SK-N-DZ (cell line): ENCODE measurements around the gene AASS.

Source experiments
- DNase-seq: peaks from one replicate; pipeline ENCODE4 v3.0.0-alpha.2; 2015; ENCODE audit warnings: low spot score

AASS gene

DNA sequence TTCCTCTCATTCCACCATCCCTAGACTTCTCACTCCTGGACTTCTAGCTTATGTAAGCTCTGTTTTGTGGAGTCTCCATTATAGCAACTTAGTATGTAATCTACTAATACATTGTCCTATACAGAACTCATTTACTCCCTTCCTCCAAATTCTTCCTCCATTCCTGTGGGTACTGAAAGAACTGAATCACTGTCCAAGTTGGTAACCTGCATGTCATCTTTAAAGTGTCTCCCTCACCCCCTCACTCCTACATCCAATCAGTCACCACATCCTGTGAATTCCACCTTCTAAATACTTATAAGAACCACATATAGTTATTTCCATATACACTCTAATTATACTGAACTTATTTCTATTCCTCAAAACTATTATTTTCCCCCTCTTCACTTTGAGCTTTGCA, 20.3 kb downstream of the AASS start:
- DNase-seq = no peak

DNA sequence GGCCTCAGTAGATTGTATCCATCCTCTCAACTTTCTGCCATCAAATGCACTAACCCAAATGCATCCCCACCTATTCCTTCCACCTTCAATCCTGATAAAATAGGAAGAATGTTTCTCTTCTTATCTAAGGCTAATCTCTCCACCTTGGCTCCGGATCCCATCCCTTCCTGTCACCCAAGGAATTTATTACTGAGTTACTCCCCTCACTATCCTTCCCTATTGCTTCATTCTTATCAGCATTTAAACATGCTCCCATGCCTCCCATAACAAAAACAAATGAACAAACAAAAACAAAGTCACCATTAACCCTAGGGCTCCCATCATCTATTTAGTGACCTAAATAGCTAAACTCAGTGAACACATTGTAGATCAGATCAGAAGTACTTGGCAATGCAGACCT, 25.3 kb downstream of the AASS start:
- DNase-seq = no peak

DNA sequence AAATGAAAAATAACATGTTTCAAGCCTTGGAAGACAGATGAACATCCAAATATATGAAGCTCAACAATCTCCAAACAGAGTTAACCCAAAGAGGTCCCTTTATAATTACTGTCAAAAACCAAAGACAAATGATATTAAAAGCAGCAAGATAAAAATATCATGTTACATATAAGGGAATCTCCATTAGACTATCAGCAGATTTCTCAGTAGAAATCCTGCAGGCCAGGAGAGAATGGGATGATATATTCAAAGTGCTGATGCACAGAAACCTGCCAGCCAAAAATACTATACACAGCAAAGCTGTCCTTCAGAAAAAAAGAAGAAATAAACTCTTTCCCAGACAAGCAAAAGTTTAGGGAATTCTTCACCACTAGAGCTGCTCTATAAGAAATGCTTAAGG, 41.0 kb downstream of the AASS start:
- no peak for DNase-seq

DNA sequence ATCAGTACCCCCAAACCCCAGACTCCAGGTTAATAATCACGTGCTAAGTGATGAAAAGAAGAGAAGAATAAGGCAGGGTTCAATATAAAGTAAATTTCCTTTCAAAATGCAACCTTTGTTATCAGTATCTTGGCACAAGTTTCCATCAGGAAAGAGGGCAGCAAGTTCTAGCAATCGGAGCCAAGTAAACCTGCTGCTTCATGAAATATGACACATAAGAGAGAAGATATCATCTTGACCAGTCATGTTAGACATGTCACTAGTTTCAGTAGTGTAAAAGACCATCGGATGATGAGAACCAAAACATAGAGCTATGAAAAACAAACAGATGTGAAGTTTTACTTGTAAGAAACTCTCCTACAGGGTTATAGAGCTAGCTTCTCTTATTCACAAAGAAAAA, 44.0 kb downstream of the AASS start:
- no peak for DNase-seq

DNA sequence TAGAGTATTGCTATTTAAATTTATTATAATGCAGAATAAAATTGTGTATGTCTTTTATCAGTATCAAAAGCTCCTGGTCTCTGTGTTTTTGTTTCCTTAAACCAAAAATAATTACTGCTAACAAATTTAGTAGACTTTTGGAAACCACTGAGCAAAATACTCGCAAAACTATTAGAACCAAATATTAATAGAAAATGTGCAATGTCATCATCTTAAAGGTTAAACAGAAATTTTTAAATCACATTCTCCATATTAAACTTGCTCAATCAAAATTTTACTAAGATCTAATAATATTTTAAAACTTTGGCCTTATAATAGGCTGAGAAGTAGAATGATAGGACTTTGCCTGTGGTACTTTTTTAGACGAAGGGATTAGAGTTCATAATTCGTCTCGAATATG, 48.4 kb downstream of the AASS start:
- no peak for DNase-seq

DNA sequence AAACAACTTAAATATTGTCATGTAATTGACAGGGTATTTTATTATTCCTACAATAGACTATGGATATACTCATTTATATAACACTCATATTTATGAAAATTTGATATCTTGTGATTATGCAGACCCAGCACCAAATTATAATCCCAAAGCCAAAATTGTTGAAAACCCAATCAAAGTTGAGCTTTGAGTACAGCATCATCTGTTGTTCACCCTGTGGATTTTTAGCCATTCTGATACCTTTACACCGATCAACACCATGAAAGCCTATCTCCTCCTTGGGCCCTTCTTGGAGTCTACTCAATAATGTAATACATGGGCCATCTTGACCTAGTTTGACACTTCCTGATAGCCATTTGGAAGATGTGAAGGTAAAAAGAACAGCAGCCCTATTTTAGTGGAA, 49.5 kb downstream of the AASS start:
- DNase-seq = no peak

DNA sequence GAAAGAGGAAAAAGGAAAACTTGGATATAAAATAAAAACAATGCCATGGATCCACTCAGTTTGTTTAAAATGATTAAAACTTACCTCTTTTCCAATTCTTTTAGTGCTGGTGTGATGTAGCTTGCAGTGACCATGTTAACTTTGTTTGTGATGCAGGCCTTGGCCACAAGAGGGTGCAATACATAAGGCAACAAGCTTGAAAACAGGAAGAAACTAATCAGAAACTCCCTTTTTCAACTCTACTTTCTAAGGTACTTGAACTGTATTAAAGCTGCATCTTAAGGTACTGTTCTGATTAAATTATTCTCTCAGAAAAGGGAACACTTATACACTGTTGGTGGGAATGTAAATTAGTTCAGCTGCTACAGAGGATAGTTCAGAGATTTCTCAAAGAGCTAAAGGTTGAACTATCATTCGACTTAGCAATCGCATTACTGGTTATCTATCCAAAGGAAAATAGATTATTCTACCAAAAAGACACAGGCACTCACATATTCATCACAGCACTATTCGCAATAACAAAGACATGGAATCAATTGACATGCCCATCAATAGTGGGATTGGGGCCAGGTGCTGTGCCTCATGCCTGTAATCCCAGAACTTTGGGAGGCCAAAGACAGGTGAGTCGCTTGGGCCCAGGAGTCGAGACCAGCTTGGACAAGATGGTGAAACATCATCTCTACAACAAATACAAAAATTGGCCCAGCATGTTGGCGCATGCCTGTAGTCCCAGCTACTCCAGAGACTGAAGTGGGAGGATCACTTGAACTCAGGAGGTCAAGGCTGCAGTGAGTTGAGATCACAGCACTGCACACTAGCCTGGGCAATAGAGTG, 50.9 kb downstream of the AASS start:
- DNase-seq = peak; percentile 60

DNA sequence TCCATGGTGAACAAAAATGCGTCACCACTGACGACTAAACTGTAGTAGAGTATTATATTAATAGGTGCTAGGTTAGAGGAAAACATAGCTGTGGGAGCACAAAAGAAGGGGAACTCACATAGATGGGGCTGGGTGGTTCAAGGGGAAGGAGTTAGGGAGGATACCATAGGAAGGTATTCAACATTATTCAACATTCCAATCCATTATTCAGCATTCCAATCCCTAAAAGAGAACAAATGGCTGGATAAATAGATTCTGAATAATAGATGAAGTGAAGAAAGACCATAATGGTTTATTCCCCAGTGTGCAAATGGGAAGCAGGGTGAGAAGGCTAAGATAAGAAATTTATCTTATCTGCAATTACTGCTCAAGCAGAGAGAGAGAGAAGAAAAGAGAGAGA, 61.4 kb downstream of the AASS start:
- DNase-seq = no peak

DNA sequence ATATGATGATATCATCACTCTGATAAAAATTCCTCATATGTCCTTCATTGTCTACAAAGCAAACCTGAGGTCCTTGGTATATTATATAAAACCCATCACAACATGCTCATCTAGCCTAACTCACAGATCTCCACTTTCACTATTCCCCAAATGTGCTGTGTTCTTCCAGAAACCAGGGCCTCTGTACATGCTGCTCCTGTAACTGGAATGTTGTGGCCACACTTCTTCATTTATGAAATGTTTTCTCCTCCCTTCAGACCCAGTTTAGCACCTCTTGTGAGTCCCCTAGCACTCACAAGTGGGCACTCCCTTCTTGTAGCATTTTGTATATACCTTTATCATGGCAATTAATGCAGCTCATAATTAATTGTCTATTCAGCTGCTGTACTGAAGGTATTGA, 61.9 kb downstream of the AASS start:
- DNase-seq = no peak

DNA sequence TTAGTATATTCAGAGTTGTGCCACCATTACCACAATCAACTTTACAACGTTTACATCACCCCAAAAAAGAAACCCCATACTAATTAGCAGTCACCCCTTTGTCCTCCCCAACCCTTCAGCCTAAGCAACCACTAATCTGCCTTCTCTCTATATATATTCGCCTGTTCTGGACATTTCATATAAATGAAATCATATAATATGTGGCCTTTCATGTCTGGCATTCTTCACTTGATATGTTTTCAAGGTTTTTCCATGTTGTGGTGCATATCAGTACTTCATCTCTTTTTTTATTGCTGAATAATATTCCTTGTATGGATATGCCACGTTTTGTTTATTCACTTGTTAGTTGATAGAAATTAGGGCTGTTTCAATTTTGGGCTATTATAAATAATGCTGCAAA, 70.4 kb downstream of the AASS start:
- DNase-seq = no peak

DNA sequence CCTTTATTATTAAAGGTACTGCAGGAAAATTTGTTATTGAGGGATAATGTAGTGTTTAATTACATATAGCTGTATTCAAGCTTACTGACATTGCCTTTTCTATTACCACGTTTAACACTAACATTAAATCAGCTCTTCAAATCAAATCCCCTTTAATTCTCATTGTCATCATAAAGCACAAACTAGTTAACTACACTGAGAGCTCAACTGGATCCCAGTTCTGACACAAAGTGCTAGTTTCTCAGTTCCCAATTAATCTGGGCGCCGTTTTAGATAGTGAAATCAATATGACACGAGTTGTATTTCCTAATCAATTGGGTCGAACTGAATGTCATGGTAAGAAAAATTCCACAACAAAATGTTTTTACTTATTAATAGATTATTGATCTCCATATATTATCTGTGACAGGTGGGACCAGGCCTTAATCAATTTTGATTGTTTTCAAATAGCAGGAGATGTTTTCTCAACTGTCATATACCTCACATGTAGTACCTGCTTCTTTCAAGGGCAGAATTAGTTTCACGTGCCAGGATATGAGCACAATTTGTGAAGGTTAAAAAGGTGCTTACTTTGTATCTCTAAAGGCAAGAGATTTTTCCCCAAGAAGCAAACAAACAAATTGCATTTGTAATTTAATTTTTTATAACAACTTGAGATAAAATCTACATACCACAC, 71.0 kb downstream of the AASS start:
- DNase-seq = no peak

DNA sequence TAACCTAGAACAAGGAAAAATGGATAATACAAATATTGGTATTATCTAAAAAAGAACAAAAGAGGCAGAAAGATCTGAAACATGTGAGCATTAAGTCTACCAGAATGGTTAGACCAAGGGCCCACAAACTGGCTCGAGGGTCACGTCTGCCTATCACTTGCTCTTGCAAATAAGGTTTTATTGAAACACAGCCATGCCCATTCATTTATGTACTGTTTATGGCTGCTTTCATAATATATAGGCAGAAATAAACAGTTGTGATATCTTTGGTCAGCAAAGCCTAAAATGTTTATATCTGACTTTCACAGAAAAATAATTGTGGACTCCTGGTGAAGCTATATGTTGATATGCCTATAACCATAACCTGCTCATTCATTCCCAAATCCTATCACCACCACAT, 71.8 kb downstream of the AASS start:
- no peak for DNase-seq

DNA sequence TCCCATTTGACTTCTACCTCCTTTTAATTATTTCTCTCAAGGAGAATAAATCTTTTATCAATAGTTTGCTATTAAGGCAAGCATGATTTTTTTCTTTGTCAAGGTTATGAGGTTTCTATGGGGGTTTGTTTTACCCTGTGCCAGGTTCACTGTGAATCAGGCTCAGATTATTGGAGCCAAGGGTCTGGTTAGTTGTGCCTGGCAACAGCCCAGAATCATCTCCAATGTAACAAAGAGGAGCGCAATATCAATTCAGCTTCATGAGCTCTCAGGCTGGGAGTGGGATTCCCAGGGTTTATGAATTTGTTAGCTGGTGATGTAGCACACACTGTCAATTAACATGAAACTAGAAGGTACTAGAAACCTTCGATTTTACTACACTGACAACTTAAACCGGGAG, 73.2 kb downstream of the AASS start:
- no peak for DNase-seq

DNA sequence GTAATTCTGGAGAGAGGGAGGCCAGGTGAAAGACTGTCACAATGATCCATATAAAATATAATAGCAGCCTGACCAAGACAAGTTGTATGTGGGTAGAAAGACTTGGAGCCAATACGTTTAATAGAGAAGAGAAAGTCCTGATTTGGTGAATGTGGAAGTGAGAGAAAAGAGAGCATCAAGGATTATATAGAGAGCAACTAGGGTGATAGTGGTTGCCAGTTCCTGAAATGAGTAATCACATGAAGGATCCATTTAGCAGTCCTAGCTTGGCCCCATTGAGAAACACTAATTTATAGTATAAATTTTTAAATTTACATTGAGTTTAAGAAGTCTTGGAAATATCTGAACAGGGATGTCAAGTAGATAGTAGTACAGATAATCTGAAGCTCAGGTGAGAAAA, 74.0 kb downstream of the AASS start:
- no peak for DNase-seq

DNA sequence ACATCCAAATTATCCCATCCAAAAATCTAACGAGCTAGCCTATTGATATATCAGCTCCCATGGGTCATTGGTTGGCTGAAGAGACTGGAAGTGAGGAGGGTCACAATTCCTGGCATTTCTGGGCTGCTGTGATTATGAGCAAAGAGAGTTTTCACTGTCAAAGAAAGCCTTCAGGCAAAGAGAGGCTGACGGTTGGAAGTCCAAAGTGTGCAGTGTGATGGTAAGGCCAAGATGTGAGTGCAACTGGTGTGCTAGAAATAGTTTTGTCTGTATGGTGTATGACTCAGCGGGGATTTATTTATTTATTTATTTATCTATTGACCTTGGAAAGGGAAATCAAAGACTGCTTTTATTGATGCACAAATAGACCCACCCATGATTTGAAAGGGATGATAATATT, 75.0 kb downstream of the AASS start:
- no peak for DNase-seq

DNA sequence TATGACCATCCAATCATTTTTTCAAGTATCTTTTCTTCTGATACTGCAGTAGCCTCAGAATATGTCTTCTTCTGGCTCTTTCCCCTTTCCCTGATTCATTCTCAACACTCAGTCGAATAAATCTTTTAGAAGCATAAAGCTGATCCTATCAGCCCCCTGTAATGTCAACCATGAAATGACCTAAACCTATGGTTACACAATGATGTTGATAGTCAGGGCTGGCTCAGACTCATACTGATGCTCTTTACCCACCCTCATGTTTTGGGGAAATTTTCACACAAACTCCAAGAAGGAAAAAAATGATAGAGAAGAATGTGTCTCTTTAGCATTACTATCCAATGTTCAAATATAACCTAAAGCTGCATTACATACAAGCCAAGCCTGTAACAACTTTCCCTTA, 76.0 kb downstream of the AASS start:
- no peak for DNase-seq

DNA sequence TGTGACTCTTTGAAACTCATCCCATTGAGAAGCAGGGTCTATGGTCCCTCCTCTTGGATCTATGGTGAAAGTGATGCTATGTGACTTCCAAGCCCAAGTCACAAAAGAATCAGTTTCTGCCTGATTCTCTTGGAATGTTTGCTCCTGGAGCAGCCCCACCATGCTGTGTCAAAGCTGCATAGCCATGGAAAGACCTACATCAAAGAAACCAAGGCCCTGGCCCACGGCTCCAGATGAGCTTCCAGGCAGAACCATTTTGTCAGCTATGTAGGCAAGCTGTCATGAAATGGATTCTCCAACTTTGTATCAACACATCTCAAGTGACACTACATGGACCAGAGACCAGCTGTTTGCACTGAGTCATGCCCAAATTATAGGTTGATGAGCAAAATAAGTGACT, 77.0 kb downstream of the AASS start:
- no peak for DNase-seq

DNA sequence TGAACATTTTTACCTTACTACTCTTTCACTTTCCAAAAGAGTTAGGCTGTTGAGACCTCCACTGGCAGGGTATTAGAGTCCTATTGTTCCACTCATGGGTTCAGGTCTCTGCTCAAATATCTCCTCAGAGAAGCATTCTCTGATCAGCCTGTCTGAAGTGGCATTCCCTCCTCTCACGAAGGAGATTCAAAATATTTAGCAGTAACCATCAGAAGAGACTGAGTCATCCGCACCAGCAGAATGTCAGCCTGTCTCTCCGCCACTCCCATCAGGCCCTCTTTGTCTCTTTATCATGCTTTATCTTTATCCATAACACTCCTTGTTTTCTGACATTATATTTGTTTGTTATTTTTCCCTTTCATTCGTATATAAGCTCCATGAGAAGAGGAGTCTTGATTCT, 79.1 kb downstream of the AASS start:
- DNase-seq = no peak

DNA sequence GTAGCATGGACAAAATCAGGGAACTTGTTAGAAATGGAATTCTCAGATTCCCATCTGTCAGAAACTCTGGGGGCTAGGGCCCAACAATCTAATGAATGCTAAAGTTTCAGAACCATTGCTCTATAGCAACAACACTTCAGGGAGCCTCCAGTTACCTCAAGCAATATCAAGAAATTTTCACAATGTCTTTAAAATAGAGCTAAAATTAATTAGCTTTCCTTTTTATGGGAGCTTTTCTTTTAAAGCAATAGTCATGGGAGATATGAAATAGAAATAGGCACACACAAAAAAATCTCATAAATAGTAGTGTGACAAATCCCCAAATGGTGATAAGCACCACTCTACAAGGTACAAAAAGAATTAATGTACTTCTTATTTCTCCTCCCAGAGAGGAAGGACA, 80.9 kb downstream of the AASS start:
- no peak for DNase-seq

DNA sequence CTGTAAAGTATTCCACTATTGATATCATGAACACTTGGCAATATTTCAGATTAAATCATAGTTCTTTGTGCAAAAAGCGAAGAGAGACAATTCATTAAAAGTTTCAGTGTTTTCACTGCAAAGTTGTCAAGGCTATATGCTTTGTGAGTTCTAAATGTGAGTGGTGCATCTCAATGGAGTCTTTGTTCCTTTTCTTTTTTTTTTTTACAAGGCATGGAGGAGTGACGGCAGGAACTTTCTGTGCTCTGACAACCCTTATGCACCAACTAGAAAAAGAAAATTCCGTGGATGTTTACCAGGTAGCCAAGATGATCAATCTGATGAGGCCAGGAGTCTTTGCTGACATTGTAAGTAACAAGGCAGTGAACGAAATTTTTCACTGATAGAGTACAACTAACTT, 84.5 kb downstream of the AASS start:
- no peak for DNase-seq

DNA sequence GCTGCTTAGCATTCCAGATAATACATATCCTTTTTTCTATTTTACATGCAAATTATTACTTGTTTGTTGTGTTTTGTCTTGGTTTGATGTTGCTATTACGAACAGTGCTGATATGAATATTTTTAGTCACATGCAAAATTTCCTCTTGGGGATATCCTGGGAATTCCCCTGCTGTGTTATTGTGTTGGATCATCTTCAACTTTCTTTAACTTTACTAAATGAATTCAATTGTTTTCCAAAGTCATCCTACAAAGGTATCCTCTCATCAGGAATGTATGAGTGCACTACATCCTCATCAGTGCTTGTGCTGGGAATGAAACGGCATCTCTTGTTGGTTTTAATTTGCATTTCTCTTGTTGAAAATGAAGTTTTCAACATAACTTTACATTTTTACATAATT, 87.1 kb downstream of the AASS start:
- no peak for DNase-seq

DNA sequence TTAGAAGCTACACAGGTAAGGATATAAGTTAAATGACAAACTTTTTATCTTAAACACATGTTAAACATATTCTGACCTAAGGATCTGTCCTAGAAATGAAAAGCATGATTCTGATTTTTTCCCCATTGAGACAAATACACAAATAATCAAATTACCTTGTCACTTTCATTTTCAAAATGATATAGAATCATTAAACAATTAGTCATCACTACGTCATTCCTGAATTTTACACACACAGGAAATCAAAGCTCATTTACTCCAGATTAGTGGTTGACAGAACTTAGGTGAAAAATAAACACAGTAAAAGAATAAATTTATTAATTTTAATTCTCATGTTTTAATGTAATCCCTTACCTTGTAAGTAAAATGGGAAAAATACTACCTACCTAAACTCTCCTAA, 89.0 kb downstream of the AASS start:
- no peak for DNase-seq

DNA sequence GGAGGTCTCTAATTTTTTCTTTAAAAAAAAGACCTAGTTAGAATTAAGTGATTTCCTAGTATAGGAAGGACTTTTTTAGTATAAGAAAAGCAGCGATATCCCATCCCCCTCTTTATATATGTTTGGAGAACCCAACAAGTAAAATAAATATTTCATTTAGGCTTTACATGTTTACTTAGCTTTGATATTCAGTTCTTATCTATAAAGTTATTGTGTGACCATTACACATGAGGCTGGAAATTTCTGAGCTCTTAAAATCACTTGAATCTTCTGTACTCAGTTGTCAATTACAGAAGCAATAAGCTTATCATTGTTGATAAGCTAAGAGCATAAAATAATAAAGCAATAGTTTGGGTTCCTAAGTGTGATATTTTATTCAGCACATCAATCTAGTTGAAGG, 89.7 kb downstream of the AASS start:
- no peak for DNase-seq

DNA sequence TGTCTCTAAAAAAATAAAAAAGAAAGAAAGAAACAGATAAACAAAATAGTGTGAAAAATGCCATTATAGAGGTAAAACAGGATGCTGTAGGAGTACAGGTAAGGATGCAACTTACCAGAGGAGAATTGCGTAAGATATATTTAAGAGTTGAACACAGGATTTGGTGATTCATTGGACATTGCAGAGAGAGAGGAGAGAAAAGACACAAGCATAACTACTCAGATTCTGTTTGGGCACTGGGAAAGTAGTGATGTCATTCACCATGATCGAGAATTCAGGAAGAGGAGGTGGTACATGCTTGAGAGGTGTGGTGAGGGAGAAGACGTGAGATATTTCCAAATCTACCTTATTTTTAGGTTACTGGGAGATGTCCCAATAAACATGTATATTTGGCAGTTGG, 97.6 kb downstream of the AASS start:
- no peak for DNase-seq
